Measurements from ENCODE around the gene ZC3H7B.

DNA sequence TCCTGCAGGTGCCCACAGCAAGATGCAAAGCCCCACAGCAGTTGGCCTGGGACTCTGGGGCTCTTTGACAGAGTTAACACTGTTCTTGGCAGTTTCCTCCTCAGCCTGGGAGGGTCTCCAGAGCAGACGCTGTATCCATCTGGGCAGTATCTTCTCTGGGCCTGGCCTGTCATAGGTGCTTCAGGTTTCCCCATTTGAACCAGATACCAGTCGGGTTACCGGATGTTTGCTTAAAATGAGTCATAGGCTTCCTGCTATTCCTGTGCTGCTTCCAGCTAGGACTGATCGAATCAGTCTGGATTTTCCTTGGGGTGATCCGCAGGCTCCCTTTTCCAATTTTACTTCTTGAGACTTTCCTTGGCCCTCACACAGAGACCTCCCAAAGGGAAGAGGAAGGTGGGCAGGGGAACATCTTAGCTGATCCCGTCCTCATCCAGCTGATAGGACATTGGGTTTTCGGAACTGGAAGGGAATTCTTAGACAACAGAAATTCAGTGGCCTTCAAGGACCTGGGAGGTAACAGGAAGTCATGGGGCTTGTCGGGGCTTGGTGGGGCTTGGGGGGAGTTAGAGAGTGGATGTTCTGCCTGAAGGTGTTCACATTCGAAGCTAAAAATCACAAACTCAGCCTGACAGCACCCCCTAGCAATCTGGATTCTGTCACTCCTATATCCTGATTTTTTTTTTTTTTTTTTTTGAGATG is 12.9 kb upstream of the ZC3H7B start:
- TF ChIP-seq, protein P1, sequence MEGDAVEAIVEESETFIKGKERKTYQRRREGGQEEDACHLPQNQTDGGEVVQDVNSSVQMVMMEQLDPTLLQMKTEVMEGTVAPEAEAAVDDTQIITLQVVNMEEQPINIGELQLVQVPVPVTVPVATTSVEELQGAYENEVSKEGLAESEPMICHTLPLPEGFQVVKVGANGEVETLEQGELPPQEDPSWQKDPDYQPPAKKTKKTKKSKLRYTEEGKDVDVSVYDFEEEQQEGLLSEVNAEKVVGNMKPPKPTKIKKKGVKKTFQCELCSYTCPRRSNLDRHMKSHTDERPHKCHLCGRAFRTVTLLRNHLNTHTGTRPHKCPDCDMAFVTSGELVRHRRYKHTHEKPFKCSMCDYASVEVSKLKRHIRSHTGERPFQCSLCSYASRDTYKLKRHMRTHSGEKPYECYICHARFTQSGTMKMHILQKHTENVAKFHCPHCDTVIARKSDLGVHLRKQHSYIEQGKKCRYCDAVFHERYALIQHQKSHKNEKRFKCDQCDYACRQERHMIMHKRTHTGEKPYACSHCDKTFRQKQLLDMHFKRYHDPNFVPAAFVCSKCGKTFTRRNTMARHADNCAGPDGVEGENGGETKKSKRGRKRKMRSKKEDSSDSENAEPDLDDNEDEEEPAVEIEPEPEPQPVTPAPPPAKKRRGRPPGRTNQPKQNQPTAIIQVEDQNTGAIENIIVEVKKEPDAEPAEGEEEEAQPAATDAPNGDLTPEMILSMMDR (IDR thresholded peaks at IDR 0.05; ENCODE audit: low read depth, low read length, poor library complexity, severe bottlenecking), result no peak
- TF ChIP-seq EZH2phosphoT487 (IDR thresholded peaks at IDR 0.05; ENCODE audit: borderline replicate concordance, low read length), result no peak

Measured in DOHH2 (cell line).